Neural cell (in vitro differentiated cells): ENCODE results near the gene BAG5. TPM values are rescaled to one million over a fixed set of nuclear protein-coding genes. Genes with fewer than 3 reads are reported as not detected.

Experiments
- H2AFZ ChIP-seq: fragments of 200-600, 300-800 bp; sonication (generic), shearing (Covaris generic); 2 replicates; pipeline ENCODE4 v1.6.0; 2014; ENCODE audit warnings: low read depth, mild to moderate bottlenecking, antibody characterized with exemption, low read length, moderate library complexity
- H3F3A ChIP-seq: fragments of 200-600 bp; shearing (Covaris generic); 2 replicates; pipeline ENCODE4 v1.6.1; 2016; ENCODE audit warnings: mild to moderate bottlenecking, moderate library complexity, mixed read lengths, antibody characterized with exemption, low read length; ENCODE audit not compliant: insufficient read depth, poor library complexity, severe bottlenecking
- H3K27ac ChIP-seq: fragments of 200-600, 300-800 bp; sonication (generic), shearing (Covaris generic); 2 replicates; pipeline ENCODE4 v1.5.1; 2014; ENCODE audit warnings: mild to moderate bottlenecking, low read length, moderate library complexity
- H3K27me3 ChIP-seq: fragments of 300-800, 200-600 bp; sonication (generic), shearing (Covaris generic); 2 replicates; pipeline ENCODE4 v1.6.0; 2014; ENCODE audit warnings: mild to moderate bottlenecking, low read depth, low read length, moderate library complexity; ENCODE audit not compliant: insufficient read depth
- H3K36me3 ChIP-seq: fragments of 300-800, 200-600 bp; sonication (generic), shearing (Covaris generic); 2 replicates; pipeline ENCODE4 v1.5.1; 2014; ENCODE audit warnings: mild to moderate bottlenecking, antibody characterized with exemption, low read length, moderate library complexity; ENCODE audit not compliant: insufficient read depth
- H3K4me2 ChIP-seq: fragments of 300-800, 200-600 bp; sonication (generic), shearing (Covaris generic); 2 replicates; pipeline ENCODE4 v1.6.0; 2014; ENCODE audit warnings: mild to moderate bottlenecking, low read length
- H3K4me3 ChIP-seq: fragments of 300-800, 200-600 bp; sonication (generic), shearing (Covaris generic); 2 replicates; pipeline ENCODE4 v1.5.1; 2014; ENCODE audit warnings: mild to moderate bottlenecking, low read length, moderate library complexity
- H3K79me2 ChIP-seq: fragments of 200-600 bp; shearing (Covaris generic); replicated peaks from 2 replicates; pipeline ENCODE4 v1.6.0; 2014; ENCODE audit warnings: mild to moderate bottlenecking, low read length, moderate library complexity; ENCODE audit not compliant: insufficient read depth
- H3K9ac ChIP-seq: fragments of 300-800, 200-600 bp; sonication (generic), shearing (Covaris generic); 2 replicates; pipeline ENCODE4 v1.6.1; 2016; ENCODE audit warnings: mild to moderate bottlenecking, low read length, mixed read lengths
- H3K9me2 ChIP-seq: fragments of 200-600 bp; shearing (Covaris generic); 2 replicates; pipeline ENCODE4 v1.6.1; 2016; ENCODE audit warnings: mild to moderate bottlenecking, low read length, mixed read lengths; ENCODE audit not compliant: insufficient read depth
- H3K9me3 ChIP-seq: fragments of 200-600, 300-800 bp; sonication (generic), shearing (Covaris generic); 2 replicates; pipeline ENCODE4 v1.6.1; 2016; ENCODE audit warnings: mild to moderate bottlenecking, mixed run types, low read length, moderate library complexity, mixed read lengths
- H4K20me1 ChIP-seq: fragments of 200-600 bp; shearing (Covaris generic); 2 replicates; pipeline ENCODE4 v1.6.1; 2016; ENCODE audit warnings: mild to moderate bottlenecking, mixed run types; ENCODE audit not compliant: insufficient read depth
- EP300 ChIP-seq: fragments of 450-650 bp; conservative IDR thresholded peaks from 2 replicates; pipeline ENCODE4 v1.6.1; 2014; ENCODE audit warnings: antibody characterized with exemption, mild to moderate bottlenecking, moderate library complexity; ENCODE audit not compliant: poor library complexity, severe bottlenecking
- EZH2 ChIP-seq: fragments of 200-600, 300-800 bp; shearing (Covaris generic), sonication (generic); IDR thresholded peaks from 2 replicates; pipeline ENCODE4 v1.6.1; 2014; ENCODE audit warnings: antibody characterized with exemption, low read length, borderline replicate concordance, mild to moderate bottlenecking; ENCODE audit not compliant: insufficient read depth, poor library complexity, severe bottlenecking
- MXI1 ChIP-seq: fragments of 450-650 bp; conservative IDR thresholded peaks from 2 replicates; pipeline ENCODE4 v1.6.1; 2014; ENCODE audit warnings: antibody characterized with exemption, mild to moderate bottlenecking; ENCODE audit not compliant: poor library complexity, severe bottlenecking
- POLR2AphosphoS5 ChIP-seq: IDR thresholded peaks from 2 replicates; pipeline ENCODE4 v1.6.1; 2012
- RAD21 ChIP-seq: fragments of 450-650 bp; conservative IDR thresholded peaks from 2 replicates; pipeline ENCODE4 v1.6.1; 2014; ENCODE audit warnings: antibody characterized with exemption, mild to moderate bottlenecking, moderate library complexity
- REST ChIP-seq: IDR thresholded peaks from 2 replicates; pipeline ENCODE4 v1.6.1; 2012; ENCODE audit warnings: borderline replicate concordance
- SMC3 ChIP-seq: fragments of 450-650 bp; conservative IDR thresholded peaks from 2 replicates; pipeline ENCODE4 v1.6.1; 2014; ENCODE audit warnings: antibody characterized with exemption, mild to moderate bottlenecking, moderate library complexity; ENCODE audit not compliant: poor library complexity
- TAF1 ChIP-seq: IDR thresholded peaks from 2 replicates; pipeline ENCODE4 v1.6.1; 2012; ENCODE audit warnings: low read depth
- polyA plus RNA-seq: library from polyadenylated mRNA; depleted of rRNA; stranded (reverse); fragments of >200 nt; gene quantifications from 2 replicates; pipeline ENCODE4 v1.2.3, GENCODE V29; 2014
- TF ChIP-seq, protein P1 (sequence below): fragments of 450-650 bp; IDR thresholded peaks from 2 replicates; pipeline ENCODE4 v1.5.1; 2014; ENCODE audit warnings: antibody characterized with exemption, mild to moderate bottlenecking, moderate library complexity; ENCODE audit not compliant: poor library complexity, severe bottlenecking

BAG5 gene
- polyA plus RNA-seq, 1 donor from 2014 or later, result 25.5 TPM

DNA sequence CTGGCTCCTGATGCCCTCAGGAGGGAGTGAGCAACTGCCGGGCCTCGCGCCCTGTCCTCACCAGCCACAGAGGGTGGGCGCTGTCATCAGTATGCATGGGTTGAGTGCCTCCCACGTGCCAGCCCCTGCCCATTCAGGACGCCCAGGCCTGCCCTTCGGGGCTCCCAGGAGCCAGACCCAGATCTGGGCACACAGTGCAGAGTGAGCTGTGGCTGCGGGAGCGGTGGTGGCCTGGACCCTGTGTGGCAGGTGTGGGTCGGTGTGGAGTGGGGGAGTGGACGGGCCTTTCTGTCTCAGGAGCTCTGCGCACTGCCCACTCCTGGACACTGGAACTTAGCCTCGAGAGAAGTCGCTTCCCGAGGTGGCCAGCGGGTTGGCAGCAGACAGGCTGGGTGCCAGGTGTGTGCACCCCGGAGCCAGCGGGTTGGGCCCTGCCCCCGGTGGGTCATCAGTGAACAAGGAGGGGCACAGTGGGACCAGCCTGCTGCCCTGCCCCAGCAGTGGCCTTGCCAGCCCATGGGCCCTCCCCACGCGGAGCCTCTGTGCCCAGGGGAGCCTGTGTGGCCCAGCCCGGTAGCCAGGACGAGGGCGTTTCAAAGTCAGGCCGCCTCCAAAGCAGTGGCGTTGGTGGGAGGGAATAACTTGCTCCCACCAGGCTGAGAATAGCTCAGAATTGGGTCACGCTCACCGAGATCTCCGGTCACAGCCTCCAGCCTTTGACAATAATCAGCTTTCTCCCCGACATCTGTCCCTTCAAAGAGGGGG, 24.0 kb downstream of the BAG5 start:
- H3K36me3 ChIP-seq, result no peaks in the 10 kb centered on the region
- H3K9me3 ChIP-seq, result no peaks in the 10 kb centered on the region
- no peaks in the 10 kb centered on the region for H3K9me2 ChIP-seq
- no peaks in the 10 kb centered on the region for H3K27me3 ChIP-seq
- no peak overlapping the region for H3K4me2 ChIP-seq
- no peaks in the 10 kb centered on the region for H3F3A ChIP-seq
- TF ChIP-seq MXI1 (no peak), REST (no peak), EP300 (no peak), EZH2 (no peak), POLR2AphosphoS5 (no peak), TAF1 (no peak), SMC3 (no peak), RAD21 (no peak)
- TF ChIP-seq, protein P1, sequence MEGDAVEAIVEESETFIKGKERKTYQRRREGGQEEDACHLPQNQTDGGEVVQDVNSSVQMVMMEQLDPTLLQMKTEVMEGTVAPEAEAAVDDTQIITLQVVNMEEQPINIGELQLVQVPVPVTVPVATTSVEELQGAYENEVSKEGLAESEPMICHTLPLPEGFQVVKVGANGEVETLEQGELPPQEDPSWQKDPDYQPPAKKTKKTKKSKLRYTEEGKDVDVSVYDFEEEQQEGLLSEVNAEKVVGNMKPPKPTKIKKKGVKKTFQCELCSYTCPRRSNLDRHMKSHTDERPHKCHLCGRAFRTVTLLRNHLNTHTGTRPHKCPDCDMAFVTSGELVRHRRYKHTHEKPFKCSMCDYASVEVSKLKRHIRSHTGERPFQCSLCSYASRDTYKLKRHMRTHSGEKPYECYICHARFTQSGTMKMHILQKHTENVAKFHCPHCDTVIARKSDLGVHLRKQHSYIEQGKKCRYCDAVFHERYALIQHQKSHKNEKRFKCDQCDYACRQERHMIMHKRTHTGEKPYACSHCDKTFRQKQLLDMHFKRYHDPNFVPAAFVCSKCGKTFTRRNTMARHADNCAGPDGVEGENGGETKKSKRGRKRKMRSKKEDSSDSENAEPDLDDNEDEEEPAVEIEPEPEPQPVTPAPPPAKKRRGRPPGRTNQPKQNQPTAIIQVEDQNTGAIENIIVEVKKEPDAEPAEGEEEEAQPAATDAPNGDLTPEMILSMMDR, result no peak
- H3K79me2 ChIP-seq, result no peaks in the 10 kb centered on the region
- no peak overlapping the region for H2AFZ ChIP-seq
- no peak overlapping the region for H3K27ac ChIP-seq
- no peak overlapping the region for H3K4me3 ChIP-seq
- no peak overlapping the region for H3K9ac ChIP-seq
- H4K20me1 ChIP-seq, result no peaks in the 10 kb centered on the region

DNA sequence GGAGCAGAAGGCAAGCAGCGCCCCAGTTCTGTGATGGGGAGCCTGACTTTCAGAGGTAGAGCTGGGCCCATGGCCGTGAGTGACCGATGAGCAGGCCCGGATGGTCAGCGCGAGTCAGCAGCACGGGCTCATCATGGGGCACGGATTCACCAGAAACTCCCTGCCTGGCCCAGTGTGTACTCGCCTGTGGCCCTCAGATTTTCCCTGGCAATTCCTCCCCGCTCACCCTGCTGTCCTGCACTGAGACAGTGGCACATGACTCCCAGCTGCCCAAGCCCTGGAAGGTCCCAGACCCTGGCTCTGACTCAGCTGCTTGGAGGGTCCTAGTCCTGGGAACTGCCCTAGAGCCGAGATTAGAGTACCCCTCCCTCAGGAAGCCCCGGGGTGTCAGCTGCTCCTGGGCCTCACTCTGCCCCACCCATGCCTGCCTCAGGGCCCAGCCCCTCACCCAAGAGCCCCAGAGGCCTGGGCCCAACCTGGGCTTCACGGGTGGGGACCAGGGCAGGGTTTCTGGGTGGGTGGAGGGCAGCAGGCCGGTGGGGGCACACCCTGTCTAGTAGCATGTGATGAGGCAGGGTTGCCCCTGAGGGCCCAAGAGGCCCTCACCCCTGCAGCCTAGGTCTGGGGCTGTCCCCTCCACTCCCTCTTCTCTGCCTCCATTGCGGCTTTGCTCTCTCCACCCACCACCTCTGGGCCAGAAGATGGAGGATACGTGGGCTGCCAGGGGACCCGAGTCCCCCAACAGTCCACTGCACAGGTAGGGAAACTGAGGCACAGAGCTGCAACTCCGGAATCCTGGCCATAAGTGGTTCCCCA, 25.1 kb downstream of the BAG5 start:
- H3K27ac ChIP-seq, result no peak overlapping the region
- H3K4me2 ChIP-seq, result no peak overlapping the region
- H3K9ac ChIP-seq, result no peak overlapping the region
- H4K20me1 ChIP-seq, result no peaks in the 10 kb centered on the region
- TF ChIP-seq REST (no peak), SMC3 (no peak), EZH2 (no peak), TAF1 (no peak), RAD21 (no peak), POLR2AphosphoS5 (no peak), MXI1 (no peak), EP300 (no peak)
- TF ChIP-seq, protein P1, result no peak
- no peaks in the 10 kb centered on the region for H3K9me2 ChIP-seq
- no peaks in the 10 kb centered on the region for H3K36me3 ChIP-seq
- H2AFZ ChIP-seq, result no peak overlapping the region
- H3K9me3 ChIP-seq, result no peaks in the 10 kb centered on the region
- no peaks in the 10 kb centered on the region for H3K27me3 ChIP-seq
- no peaks in the 10 kb centered on the region for H3K79me2 ChIP-seq
- H3F3A ChIP-seq, result no peaks in the 10 kb centered on the region
- H3K4me3 ChIP-seq, result no peak overlapping the region
